T-helper 17 cell (primary cell): Measurements from ENCODE around the gene GLTPD2. TPM values are rescaled to one million over a fixed set of nuclear protein-coding genes. Genes with fewer than 3 reads are reported as not detected.

ENCODE experiments used
- ATAC-seq: fragments of 150-1000 bp; cut with Tn5 transposase; 2 replicates; pipeline ENCODE4 v1.10.0; 2021; ENCODE audit warnings: mild to moderate bottlenecking, moderate library complexity
- DNase-seq, 3 donors: peaks; one replicate each; pipeline versions ENCODE4 v3.0.0 to v3.0.0-alpha.2; 2020 to 2021
- H3K9me3 ChIP-seq: one replicate; pipeline ENCODE4 v1.7.0; 2013; ENCODE audit warnings: low read length, mild to moderate bottlenecking; ENCODE audit not compliant: control insufficient read depth, poor library complexity, severe bottlenecking
- H3K27ac Mint-ChIP-seq: one replicate; pipeline ENCODE4 v1.8.0; 2022; ENCODE audit warnings: mild to moderate bottlenecking, moderate library complexity, mixed read lengths
- H3K27me3 Mint-ChIP-seq: one replicate; pipeline ENCODE4 v1.8.0; 2022; ENCODE audit warnings: mixed read lengths
- H3K36me3 Mint-ChIP-seq: one replicate; pipeline ENCODE4 v1.8.0; 2022; ENCODE audit warnings: low read depth, mixed read lengths
- H3K4me1 Mint-ChIP-seq: one replicate; pipeline ENCODE4 v1.8.0; 2022; ENCODE audit warnings: mild to moderate bottlenecking, mixed read lengths
- H3K4me3 Mint-ChIP-seq: one replicate; pipeline ENCODE4 v1.8.0; 2022; ENCODE audit warnings: mild to moderate bottlenecking, moderate library complexity, mixed read lengths
- total RNA-seq, 4 donors: library from RNA in 2 of 4; stranded (reverse) in 2 of 4; gene quantifications; one replicate each; pipeline ENCODE4 v1.2.3 and lab custom pipeline; 2022 to 2026

Gene GLTPD2
- under 1 TPM in 1 of 2 donors, not detected in 1; 0.34 TPM for total RNA-seq
- total RNA-seq (lab: John Stamatoyannopoulos, UW): 0.12 to 0.23 reads per million in 2 donors

DNA sequence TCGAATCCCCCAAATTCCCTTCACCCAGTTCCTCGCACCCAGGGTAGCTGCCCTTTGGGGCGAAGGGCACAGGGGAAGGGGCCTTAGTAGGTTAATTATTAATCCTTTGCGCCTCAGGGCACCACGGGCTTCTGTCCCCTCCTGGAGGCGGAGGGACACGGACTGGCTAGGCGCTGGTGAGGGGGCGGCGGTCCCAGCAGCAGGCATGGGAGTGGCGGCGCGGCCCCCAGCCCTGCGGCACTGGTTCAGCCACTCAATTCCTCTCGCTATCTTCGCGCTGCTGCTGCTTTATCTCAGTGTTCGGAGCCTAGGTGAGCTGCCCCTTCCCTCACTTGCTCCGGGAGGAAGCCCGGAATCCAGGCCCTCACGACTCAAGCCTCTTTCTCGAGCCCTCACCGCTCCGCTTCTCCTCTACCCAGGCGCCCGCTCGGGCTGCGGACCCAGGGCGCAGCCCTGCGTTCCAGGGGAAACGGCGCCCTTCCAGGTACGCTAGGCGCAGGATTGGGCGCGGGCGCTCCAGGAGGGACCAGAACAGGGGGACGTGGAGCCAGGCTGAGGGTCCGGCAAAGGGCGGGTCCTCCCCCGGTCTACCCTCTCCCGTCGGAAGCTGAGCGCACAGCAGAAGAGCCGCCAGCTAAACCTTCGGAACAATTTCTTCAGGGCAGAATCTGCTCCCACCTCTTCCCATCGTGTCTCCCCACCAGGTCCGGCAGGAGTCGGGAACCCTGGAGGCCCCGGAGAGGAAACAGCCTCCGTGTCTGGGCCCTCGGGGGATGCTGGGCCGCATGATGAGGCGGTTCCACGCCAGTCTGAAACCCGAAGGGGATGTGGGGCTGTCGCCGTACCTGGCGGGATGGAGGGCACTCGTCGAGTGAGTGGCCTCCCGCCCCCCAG, at the start of gene GLTPD2:
TSS of gene GLTPD2 (plus strand) at position 158 of the 894 bp plus-strand sequence. CDS start at position 206, 48 bp downstream.
- DNase-seq (no peak), ATAC-seq (no peak)
- peak within 1 kb of the TSS; percentile 93 for H3K4me3 Mint-ChIP-seq
- no peaks in the 10 kb centered on the region for H3K9me3 ChIP-seq
- peaks cover 31% of the 10 kb centered on the region for H3K27me3 Mint-ChIP-seq
- peak within 1 kb of the TSS; percentile 24 for H3K27ac Mint-ChIP-seq
- no peaks in the 10 kb centered on the region for H3K36me3 Mint-ChIP-seq
- peaks cover 27% of the 10 kb centered on the region for H3K4me1 Mint-ChIP-seq

DNA sequence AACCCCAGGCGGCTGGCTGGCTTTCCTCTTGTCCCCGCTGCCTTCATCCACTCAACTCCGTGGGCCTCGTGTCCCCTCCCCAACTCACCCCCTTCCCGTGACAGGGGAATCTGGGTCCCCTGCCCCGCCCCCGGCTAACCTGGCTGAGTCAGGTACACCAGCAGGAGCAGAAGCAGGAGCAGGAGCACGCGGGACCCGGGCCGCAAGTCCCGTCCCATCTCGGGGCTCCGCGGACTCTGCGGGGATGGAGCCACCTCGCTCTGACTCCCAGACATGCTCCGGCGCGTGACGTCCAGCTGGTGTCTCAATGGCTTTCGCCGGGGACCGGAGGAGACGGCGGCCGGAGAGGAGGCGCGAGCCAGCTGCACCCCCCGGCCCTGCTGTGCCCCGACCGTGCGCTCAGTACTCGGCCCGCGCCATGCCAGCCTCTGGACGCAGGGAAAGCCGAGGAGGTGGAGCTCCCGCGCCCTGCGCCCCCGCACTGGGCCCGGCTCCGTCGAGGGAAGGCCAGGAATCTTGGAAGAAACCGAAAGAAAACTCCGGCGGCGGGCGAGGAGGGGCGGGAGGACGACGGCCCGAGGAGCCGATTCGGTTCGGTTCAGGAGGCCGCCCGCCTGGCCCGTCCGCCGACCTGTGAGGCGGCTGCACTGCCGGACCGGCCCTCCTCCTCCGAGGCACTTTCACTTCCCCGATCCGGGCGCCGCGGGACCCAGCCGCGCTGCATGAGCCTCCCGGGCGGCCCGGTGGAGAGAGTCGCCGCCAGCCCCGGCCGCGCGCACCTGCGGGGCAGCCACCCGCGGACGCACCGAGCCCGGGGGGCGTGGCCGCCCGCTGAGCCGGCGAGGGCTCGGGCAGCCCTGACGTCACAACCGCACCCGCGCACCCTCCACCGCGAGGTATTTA, 49.4 kb upstream of the GLTPD2 start, which contains the start of the genes CXCL16 and ZMYND15:
TSS of gene CXCL16 (minus strand) at position 807 of the 903 bp plus-strand sequence. CDS start at position 218, 589 bp downstream.
TSS of gene ZMYND15 (plus strand) at position 712 of the 903 bp plus-strand sequence. CDS start 716 bp downstream, outside the sequence.
- Mint-ChIP-seq H3K27me3 (peaks cover 11% of the 10 kb centered on the region), H3K4me1 (peaks cover 19% of the 10 kb centered on the region), H3K27ac (peak within 1 kb of the TSS; percentile 82), H3K36me3 (peaks cover 4% of the 10 kb centered on the region), H3K4me3 (peak within 1 kb of the TSS; percentile 92)
- ATAC-seq (peak; percentile 76), DNase-seq (peak; percentile 53 to 64 (median 61))
- H3K9me3 ChIP-seq: no peaks in the 10 kb centered on the region

DNA sequence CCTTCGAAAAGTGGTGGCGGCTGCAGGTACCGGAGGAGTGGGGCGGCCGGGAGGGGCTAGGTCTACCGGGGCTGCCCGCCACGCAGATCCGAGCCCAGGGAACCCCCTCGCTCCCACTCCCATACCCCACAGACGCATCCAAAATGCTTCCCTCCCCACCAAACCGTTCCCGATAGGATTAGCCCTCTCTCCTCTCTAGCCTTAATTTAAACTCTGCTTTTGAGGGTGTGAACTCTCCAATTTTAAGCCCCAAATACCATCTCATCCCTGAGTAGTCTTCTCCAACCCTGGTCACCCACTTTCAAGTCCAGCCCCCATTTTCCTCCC, 48.8 kb upstream of the GLTPD2 start:
- peaks cover 4% of the 10 kb centered on the region for H3K36me3 Mint-ChIP-seq
- ATAC-seq: no peak
- no peak for DNase-seq
- peaks cover 20% of the 10 kb centered on the region for H3K4me1 Mint-ChIP-seq
- peaks cover 11% of the 10 kb centered on the region for H3K27me3 Mint-ChIP-seq
- peak overlapping the region; percentile 76 for H3K27ac Mint-ChIP-seq
- H3K4me3 Mint-ChIP-seq: peak overlapping the region; percentile 92
- no peaks in the 10 kb centered on the region for H3K9me3 ChIP-seq

DNA sequence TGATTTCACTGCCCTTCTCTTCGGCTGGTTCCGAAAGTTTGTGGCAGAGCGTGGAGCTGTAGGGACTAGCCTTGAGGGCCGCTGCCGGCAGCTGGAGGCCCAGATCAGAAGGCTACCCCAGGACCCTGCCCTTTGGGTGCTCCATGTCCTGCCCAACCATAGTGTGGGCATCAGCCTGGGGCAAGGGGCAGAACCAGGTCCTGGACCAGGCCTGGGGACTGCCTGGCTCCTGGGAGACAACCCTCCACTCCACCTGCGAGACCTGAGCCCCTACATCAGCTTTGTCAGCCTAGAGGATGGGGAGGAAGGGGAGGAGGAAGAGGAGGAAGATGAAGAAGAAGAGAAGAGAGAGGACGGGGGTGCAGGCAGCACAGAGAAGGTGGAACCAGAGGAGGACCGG, 48.2 kb upstream of the GLTPD2 start:
- ATAC-seq (no peak), DNase-seq (no peak)
- H3K27ac Mint-ChIP-seq: peak overlapping the region; percentile 76
- H3K36me3 Mint-ChIP-seq: peaks cover 5% of the 10 kb centered on the region
- peaks cover 11% of the 10 kb centered on the region for H3K27me3 Mint-ChIP-seq
- H3K4me3 Mint-ChIP-seq: peak overlapping the region; percentile 92
- peaks cover 21% of the 10 kb centered on the region for H3K4me1 Mint-ChIP-seq
- H3K9me3 ChIP-seq: no peaks in the 10 kb centered on the region

DNA sequence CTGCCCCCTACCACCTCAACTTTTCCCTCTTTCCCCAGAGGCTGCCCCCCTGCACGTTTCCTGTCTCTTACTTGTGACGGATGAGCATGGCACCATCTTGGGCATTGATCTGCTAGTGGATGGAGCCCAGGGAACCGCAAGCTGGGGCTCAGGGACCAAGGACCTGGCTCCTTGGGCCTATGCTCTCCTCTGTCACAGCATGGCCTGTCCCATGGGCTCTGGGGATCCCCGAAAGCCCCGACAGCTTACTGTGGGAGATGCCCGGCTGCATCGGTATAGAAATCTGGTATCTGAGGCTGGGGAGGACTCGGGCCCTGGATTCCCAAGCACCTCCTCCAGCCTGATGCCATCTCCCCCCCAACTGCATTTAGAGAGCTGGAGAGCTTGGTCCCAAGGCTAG, 47.2 kb upstream of the GLTPD2 start:
- ATAC-seq (no peak), DNase-seq (no peak)
- Mint-ChIP-seq H3K36me3 (peaks cover 5% of the 10 kb centered on the region), H3K4me1 (peaks cover 16% of the 10 kb centered on the region), H3K27ac (peak overlapping the region; percentile 72), H3K4me3 (peak overlapping the region; percentile 43), H3K27me3 (peaks cover 11% of the 10 kb centered on the region)
- no peaks in the 10 kb centered on the region for H3K9me3 ChIP-seq

DNA sequence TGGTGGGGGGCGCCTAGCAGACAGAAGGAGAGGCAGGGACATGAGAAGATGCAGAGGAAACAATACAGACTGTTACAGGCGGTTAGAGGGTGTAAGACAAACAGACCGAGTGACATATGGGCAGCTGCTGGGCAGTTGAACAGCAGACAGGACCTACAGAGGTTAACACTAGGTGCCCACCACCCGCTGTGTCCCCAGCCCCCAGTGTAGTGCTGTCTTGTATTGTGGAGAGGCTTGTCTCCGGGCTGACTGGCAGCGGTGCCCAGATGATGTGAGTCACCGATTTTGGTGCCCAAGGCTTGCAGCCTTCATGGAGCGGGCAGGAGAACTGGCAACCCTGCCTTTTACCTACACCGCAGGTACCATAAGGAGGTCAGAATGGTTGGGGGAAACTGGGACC, 46.6 kb upstream of the GLTPD2 start:
- Mint-ChIP-seq H3K27me3 (peaks cover 11% of the 10 kb centered on the region), H3K27ac (no peak overlapping the region)

DNA sequence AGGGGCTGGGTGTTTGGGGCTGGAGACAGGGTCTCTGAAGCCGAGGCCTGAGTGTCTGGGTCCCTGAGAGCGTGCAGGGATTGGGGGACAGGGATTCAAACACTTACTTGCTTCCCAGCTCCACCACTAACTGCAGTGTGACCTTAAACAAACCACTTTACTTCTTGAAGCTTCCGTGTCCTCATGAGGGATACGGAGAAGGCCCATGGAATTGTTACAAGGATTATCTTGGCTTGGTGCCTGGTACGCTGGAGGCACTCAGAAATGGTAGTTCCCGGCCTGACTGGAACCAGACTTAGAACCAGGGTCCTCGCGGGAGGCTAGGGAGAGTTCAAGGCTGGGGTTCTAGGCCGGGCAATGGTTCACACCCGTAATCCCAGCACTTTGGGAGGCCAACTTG, 46.1 kb upstream of the GLTPD2 start:
- H3K9me3 ChIP-seq: no peaks in the 10 kb centered on the region
- no peak overlapping the region for H3K27ac Mint-ChIP-seq
- DNase-seq (no peak), ATAC-seq (no peak)
- H3K4me1 Mint-ChIP-seq: peaks cover 20% of the 10 kb centered on the region
- H3K36me3 Mint-ChIP-seq: peaks cover 5% of the 10 kb centered on the region
- H3K27me3 Mint-ChIP-seq: peaks cover 11% of the 10 kb centered on the region
- no peak overlapping the region for H3K4me3 Mint-ChIP-seq

More for the DNA sequence above, 46.6 kb upstream of the GLTPD2 start:
- H3K9me3 ChIP-seq: no peaks in the 10 kb centered on the region
- H3K4me1 Mint-ChIP-seq: peaks cover 18% of the 10 kb centered on the region
- peaks cover 5% of the 10 kb centered on the region for H3K36me3 Mint-ChIP-seq
- DNase-seq (no peak), ATAC-seq (no peak)
- no peak overlapping the region for H3K4me3 Mint-ChIP-seq

DNA sequence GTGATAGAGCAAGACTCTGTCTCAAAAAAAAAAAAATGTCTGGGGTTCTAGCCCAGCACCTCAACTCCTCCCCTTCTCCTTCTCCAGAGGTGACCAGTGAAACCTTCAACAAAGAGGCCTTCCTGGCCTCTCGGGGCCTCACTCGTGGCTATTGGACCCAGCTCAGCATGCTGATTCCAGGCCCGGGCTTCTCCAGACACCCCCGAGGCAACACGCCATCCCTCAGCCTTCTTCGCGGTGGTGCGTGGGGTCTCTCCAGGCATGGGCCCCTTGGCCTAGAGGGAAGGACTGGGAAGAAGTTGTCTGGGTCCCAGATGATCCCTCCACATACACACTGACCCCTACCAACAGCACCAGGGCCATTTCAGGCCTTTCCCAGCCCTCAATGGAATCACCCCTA, 45.5 kb upstream of the GLTPD2 start:
- H3K9me3 ChIP-seq: no peaks in the 10 kb centered on the region
- DNase-seq (no peak), ATAC-seq (no peak)
- H3K36me3 Mint-ChIP-seq: peaks cover 5% of the 10 kb centered on the region
- peaks cover 26% of the 10 kb centered on the region for H3K4me1 Mint-ChIP-seq
- H3K27ac Mint-ChIP-seq: no peak overlapping the region
- H3K27me3 Mint-ChIP-seq: peaks cover 11% of the 10 kb centered on the region
- H3K4me3 Mint-ChIP-seq: no peak overlapping the region

DNA sequence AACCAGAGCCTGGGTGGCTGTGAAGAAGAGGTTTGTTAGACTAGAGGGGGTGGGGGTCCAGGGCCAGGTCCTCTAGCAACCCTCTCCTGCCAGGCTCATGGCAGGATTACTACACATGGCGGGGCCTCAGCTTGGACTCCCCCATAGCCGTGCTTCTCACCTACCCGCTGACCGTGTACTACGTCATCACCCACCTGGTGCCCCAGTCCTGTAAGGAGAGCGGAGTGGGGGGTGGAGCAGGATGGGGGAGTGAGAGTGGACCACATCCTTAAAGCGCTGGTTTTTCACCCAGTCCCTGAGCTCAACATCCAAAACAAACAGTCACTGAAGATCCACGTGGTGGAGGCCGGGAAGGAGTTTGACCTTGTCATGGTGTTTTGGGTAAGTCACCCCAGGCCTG, 44.9 kb upstream of the GLTPD2 start:
- peaks cover 11% of the 10 kb centered on the region for H3K27me3 Mint-ChIP-seq
- peaks cover 5% of the 10 kb centered on the region for H3K36me3 Mint-ChIP-seq
- ATAC-seq: no peak

DNA sequence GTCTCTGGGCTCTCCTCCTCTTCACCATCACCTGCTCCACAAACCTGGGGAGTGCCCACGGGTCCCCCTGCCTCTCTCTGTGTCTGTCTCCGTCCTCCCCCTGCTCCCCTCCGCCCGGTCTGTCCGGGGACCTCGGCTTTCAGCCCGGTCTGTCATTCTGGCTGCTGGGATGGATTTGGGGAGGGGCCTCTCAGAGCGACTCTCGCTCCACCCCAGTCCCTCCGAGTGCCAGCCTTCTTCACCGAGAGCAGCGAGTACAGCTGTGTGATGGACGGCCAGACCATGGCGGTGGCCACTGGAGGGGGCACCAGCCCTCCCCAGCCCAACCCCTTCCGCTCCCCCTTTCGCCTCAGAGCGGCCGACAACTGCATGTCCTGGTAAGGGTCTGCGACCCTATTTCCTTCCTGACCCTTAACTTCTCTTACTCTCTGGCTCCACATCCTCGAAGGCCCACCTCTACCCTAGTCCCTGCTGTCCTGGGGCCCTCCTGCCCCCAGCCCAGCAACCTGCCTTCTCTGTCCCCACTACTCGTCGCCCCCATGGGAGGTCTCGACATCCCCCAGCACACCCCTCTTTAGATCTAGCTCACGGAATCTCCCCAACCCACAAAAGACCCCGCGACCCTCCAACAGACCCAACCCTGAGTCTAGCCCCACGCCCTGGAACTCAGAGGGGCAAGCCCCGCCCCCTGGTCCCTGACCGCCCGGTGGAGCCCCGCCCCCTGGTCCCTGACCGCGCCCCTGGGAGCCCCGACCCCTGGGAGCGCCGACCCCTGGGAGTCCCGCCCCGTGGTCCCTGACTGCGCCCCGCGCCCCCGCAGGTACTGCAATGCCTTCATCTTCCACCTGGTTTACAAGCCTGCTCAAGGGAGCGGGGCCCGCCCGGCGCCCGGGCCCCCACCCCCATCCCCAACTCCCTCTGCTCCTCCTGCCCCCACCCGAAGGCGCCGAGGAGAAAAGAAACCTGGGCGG, 43.5 kb upstream of the GLTPD2 start:
- no peak for DNase-seq
- H3K9me3 ChIP-seq: no peaks in the 10 kb centered on the region
- H3K27ac Mint-ChIP-seq: no peak overlapping the region
- H3K4me1 Mint-ChIP-seq: peaks cover 21% of the 10 kb centered on the region
- H3K27me3 Mint-ChIP-seq: peaks cover 13% of the 10 kb centered on the region
- ATAC-seq: no peak
- H3K4me3 Mint-ChIP-seq: no peak overlapping the region
- H3K36me3 Mint-ChIP-seq: peaks cover 3% of the 10 kb centered on the region

More for the DNA sequence above, 44.9 kb upstream of the GLTPD2 start:
- Mint-ChIP-seq H3K4me3 (no peak overlapping the region), H3K27ac (no peak overlapping the region), H3K4me1 (peaks cover 25% of the 10 kb centered on the region)
- H3K9me3 ChIP-seq: no peaks in the 10 kb centered on the region
- DNase-seq: no peak

DNA sequence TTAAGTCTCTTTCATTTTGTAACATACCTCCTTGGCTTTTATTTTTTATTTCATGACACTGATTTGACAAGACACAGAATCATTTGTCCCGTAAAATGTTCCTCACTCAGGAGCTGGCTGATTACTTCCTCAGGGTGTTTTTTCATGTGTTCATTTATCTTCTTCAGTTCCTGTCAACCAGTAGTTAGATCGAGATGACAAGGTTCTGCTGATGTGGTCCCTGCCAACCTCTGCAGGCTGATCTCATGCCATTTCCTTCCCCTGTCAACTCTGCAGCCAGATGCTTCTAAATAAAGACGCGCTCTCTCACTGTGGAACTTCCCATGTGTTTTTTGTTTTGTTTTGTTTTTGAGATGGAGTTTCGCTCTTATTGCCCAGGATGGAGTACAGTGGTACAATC, 40.9 kb upstream of the GLTPD2 start:
- Mint-ChIP-seq H3K36me3 (peaks cover 2% of the 10 kb centered on the region), H3K27me3 (peaks cover 11% of the 10 kb centered on the region), H3K4me3 (peak overlapping the region; percentile 82), H3K27ac (peak overlapping the region; percentile 72), H3K4me1 (peaks cover 20% of the 10 kb centered on the region)
- H3K9me3 ChIP-seq: no peaks in the 10 kb centered on the region
- ATAC-seq (peak; percentile 92), DNase-seq (no peak)

DNA sequence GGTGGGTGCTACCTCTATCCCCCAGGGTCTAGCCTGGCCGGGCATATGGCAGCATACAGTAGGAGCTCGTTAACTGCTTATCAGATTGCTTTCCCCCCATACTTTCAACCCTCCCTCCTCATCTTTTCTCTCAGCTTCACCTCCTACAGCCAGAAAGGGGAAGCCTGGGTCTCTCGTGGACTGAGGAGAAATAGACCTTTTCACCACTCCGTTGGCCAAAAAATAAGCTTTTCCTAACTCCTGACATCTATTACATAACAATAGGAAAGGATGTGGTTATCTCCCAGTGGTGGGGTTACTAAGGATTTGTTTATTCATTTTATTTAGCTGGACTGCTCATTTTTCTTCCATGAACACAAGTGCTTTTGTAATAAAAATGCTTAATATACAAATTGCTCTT, 40.1 kb upstream of the GLTPD2 start:
- no peak overlapping the region for H3K27ac Mint-ChIP-seq
- DNase-seq (no peak), ATAC-seq (no peak)
- H3K4me3 Mint-ChIP-seq: peak overlapping the region; percentile 43
- no peaks in the 10 kb centered on the region for H3K9me3 ChIP-seq
- H3K4me1 Mint-ChIP-seq: peaks cover 20% of the 10 kb centered on the region
- H3K36me3 Mint-ChIP-seq: peaks cover 2% of the 10 kb centered on the region
- H3K27me3 Mint-ChIP-seq: peaks cover 13% of the 10 kb centered on the region
